Fibroblast of lung (primary cell): Measurements from ENCODE around the gene FAM83E. TPM values are rescaled to one million over a fixed set of nuclear protein-coding genes. Genes with fewer than 3 reads are reported as not detected.

ENCODE experiments used
- DNase-seq, 2 donors: peaks; one replicate each; pipeline versions ENCODE4 v3.0.0 to v3.0.0-alpha.2; 2010; ENCODE audit warnings: low read depth in 2 of 2
- H2AFZ ChIP-seq: 2 replicates; pipeline ENCODE4 v1.5.1; 2012; ENCODE audit warnings: low read length, control low read depth, inconsistent platforms
- H3K27ac ChIP-seq: 2 replicates; pipeline ENCODE4 v1.5.1; 2011; ENCODE audit warnings: low read length, control low read depth; ENCODE audit not compliant: insufficient read depth
- H3K27me3 ChIP-seq: 2 replicates; pipeline ENCODE4 v1.5.1; 2011; ENCODE audit warnings: mild to moderate bottlenecking, low read length; ENCODE audit not compliant: control insufficient read depth, insufficient read depth
- H3K36me3 ChIP-seq: 2 replicates; pipeline ENCODE4 v1.5.1; 2011; ENCODE audit warnings: low read length; ENCODE audit not compliant: control insufficient read depth, insufficient read depth
- H3K4me1 ChIP-seq: 2 replicates; pipeline ENCODE4 v1.5.1; 2011; ENCODE audit warnings: low read length; ENCODE audit not compliant: control insufficient read depth, insufficient read depth; ENCODE audit errors: extremely low read depth
- H3K4me2 ChIP-seq: 2 replicates; pipeline ENCODE4 v1.5.1; 2011; ENCODE audit warnings: low read length, control low read depth; ENCODE audit not compliant: insufficient read depth; ENCODE audit errors: extremely low read depth
- H3K4me3 ChIP-seq, 4 experiments: fragments of 200-600 bp in 1 of 4; sonication (generic) in 1 of 4; replicated peaks in 1 of 4; 2 replicates each; pipeline ENCODE4 v1.5.1; 2011 to 2016; ENCODE audit warnings: low read length in 4 of 4, low read depth in 3 of 4, mild to moderate bottlenecking in 3 of 4, control low read depth in 2 of 4, inconsistent platforms in 1 of 4, mixed read lengths in 1 of 4; ENCODE audit not compliant: insufficient read depth in 1 of 4; ENCODE audit errors: control extremely low read depth in 1 of 4
- H3K79me2 ChIP-seq: 2 replicates; pipeline ENCODE4 v1.5.1; 2012; ENCODE audit warnings: mild to moderate bottlenecking, low read length, inconsistent platforms; ENCODE audit not compliant: control insufficient read depth, insufficient read depth
- H3K9ac ChIP-seq: 2 replicates; pipeline ENCODE4 v1.5.1; 2011; ENCODE audit warnings: mild to moderate bottlenecking, low read length, control low read depth; ENCODE audit not compliant: insufficient read depth
- H3K9me3 ChIP-seq: 2 replicates; pipeline ENCODE4 v1.5.1; 2012; ENCODE audit warnings: low read depth, low read length; ENCODE audit not compliant: control insufficient read depth, insufficient read depth
- H4K20me1 ChIP-seq: 2 replicates; pipeline ENCODE4 v1.5.1; 2011; ENCODE audit warnings: low read length; ENCODE audit not compliant: control insufficient read depth, insufficient read depth; ENCODE audit errors: extremely low read depth
- EZH2 ChIP-seq: IDR thresholded peaks from 2 replicates; pipeline ENCODE4 v1.5.1; 2012; ENCODE audit warnings: low read length, control low read depth, mild to moderate bottlenecking; ENCODE audit errors: missing control alignments
- polyA plus RNA-seq, 2 donors: library from polyadenylated mRNA; depleted of rRNA in 1 of 2; stranded (reverse) in 1 of 2; unstranded in 1 of 2; fragments of >200 nt; gene quantifications; 2 replicates each; pipeline ENCODE4 v1.2.1, GENCODE V29; 2011 to 2012; ENCODE audit warnings: missing spikeins in 1 of 2
- total RNA-seq: library from RNA; depleted of rRNA; stranded (reverse); fragments of >200 nt; gene quantifications from 2 replicates; pipeline ENCODE4 v1.2.1, GENCODE V29; 2014
- TF ChIP-seq, protein P1 (sequence below), 2 donors: IDR thresholded peaks in 1 of 2; conservative IDR thresholded peaks in 1 of 2; 1 replicate in 1 of 2; 2 replicates in 1 of 2; pipeline ENCODE4 v1.5.1; 2011 to 2012; ENCODE audit warnings: low read length in 2 of 2, control low read depth in 1 of 2, inconsistent platforms in 1 of 2, low read depth in 1 of 2, mild to moderate bottlenecking in 1 of 2

FAM83E gene
- total and polyA plus RNA-seq, 2 donors (not counting 1 experiment from before 2014, with no cell fraction given) = 0.50 TPM; not detected in 1

DNA sequence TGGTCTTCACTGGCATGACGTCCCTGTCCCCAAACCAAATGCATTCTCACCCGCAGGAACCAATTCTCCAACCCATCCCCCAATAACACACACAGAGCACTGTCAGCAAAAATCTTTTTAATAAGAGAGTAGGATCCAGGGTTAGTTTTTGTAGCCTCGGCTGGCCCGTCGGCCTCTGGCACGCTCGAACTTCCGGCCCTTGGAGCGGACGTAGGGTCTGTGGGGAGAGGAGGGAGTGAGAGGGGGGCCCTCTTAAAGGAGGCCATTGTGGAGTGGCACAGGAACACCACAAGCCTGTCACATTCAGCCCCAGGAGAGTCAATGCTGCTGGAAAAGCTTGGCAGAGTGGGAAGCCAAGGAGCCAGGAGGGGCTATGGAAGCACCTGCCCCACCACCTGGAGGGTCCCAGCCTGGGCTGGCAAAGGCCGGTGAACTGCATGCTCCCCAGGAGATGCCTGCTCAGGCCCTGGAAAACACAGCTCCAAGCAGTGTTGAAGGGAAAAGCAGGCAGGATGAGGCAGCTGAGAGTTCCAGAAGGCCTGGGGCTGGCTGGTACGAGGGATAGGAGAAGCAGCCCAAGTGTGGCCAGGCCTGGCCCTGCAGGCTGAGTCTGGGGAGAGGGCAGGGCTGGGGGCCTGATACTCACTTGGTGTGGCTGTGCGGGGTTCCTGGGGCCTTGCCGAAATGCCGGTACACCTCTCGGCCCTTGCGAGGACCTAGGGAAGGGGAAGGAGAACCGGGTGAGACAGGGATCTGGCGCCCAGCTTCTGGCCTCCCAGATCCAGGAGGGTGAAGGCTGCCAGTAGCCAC, 560 bp upstream of the FAM83E start:
- DNase-seq = no peak
- no peak for TF ChIP-seq EZH2
- TF ChIP-seq, protein P1, sequence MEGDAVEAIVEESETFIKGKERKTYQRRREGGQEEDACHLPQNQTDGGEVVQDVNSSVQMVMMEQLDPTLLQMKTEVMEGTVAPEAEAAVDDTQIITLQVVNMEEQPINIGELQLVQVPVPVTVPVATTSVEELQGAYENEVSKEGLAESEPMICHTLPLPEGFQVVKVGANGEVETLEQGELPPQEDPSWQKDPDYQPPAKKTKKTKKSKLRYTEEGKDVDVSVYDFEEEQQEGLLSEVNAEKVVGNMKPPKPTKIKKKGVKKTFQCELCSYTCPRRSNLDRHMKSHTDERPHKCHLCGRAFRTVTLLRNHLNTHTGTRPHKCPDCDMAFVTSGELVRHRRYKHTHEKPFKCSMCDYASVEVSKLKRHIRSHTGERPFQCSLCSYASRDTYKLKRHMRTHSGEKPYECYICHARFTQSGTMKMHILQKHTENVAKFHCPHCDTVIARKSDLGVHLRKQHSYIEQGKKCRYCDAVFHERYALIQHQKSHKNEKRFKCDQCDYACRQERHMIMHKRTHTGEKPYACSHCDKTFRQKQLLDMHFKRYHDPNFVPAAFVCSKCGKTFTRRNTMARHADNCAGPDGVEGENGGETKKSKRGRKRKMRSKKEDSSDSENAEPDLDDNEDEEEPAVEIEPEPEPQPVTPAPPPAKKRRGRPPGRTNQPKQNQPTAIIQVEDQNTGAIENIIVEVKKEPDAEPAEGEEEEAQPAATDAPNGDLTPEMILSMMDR (conservative IDR thresholded peaks at IDR 0.05 in 1 of 2, IDR thresholded peaks at IDR 0.05 in 1 of 2; ENCODE audit: low read depth in 1 of 2, low read length in 2 of 2) = no peak
- Histone ChIP-seq H3K36me3 (peaks cover 28% of the 10 kb centered on the region), H3K79me2 (peaks cover 37% of the 10 kb centered on the region), H3K9ac (no peak overlapping the region), H2AFZ (no peak overlapping the region), H4K20me1 (peaks cover 2% of the 10 kb centered on the region), H3K27ac (no peak overlapping the region), H3K27me3 (no peaks in the 10 kb centered on the region), H3K4me2 (no peak overlapping the region), H3K4me3 (no peak overlapping the region), H3K9me3 (no peaks in the 10 kb centered on the region), H3K4me1 (peaks cover 12% of the 10 kb centered on the region)

DNA sequence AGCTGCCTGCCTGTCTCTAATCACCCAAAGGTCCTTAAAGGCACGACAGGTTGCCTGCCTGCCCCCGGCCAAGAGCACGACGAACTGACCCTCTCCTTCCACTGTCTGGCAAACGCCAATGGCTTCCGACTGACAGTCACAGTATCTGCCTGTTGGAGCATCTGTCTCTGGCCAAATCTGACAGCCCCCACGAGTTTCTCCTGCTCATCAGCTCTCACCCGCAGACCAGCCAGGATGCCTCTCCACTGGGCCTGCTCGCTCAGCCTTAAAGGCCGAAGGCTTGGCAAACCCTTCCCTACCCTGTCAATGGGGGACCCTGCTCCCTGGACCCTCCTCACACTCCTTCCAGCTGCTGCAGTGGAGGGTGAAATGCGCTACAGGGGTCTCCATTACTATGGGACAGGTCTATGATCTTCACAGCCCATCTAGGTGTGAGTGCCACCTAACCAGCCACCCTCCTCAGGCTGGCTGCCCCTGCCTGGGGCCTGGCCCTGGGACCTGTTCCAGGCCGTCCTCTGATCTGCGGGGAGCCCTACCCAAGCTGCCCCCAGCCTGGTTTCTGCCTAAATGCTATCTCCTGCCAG, 932 bp downstream of the FAM83E start:
- H2AFZ ChIP-seq = no peak overlapping the region
- no peak overlapping the region for H3K9ac ChIP-seq
- peaks cover 12% of the 10 kb centered on the region for H3K4me1 ChIP-seq
- TF ChIP-seq, protein P1 (conservative IDR thresholded peaks at IDR 0.05 in 1 of 2, IDR thresholded peaks at IDR 0.05 in 1 of 2; ENCODE audit: low read depth in 1 of 2, low read length in 2 of 2) = no peak
- TF ChIP-seq EZH2 = no peak
- H3K79me2 ChIP-seq = peaks cover 35% of the 10 kb centered on the region
- no peak overlapping the region for H3K4me3 ChIP-seq
- DNase-seq = no peak
- peaks cover 28% of the 10 kb centered on the region for H3K36me3 ChIP-seq
- H3K27me3 ChIP-seq = no peaks in the 10 kb centered on the region
- no peak overlapping the region for H3K27ac ChIP-seq
- H4K20me1 ChIP-seq = peaks cover 2% of the 10 kb centered on the region
- no peak overlapping the region for H3K4me2 ChIP-seq
- H3K9me3 ChIP-seq = no peaks in the 10 kb centered on the region

DNA sequence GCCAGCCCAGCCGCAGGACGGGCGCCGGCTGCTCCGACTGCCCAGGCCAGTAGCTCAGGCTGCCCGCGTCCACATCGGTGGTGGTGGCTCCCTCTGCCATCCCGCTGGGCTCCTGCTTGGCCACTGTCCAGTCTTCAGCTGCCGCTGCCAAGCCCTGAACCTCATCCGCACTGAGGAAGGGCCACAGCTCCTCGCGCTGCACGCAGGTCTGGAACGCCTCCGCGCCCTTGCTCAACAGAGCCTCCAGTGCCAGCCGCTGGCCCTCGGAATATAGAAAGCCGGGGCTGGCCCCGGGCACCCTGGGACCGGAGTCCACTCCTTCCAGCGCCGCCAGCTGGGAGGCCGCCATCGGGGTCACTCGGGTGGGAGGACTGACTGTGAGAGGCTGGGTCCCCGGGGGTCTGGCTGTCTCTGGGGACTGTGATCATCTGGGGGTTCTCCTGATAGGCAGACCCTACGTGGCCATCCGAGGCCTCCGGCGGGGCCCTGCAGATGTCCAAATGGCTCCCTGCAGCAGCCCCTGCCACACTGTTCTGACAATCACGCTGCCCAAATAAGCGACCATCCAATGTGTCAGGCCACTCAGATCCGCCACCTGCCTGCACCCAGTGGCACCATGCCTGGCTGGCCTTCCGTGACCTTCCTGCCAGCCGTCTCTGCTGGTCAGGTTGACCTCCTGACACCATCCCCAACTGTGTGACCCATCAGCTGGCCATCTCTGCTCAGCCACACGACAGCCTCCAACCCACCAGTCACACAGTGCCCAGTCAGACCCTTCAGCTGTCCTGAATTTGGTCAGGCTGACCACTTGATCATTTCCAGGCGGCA, 1.6 kb downstream of the FAM83E start:
- H3K27ac ChIP-seq = no peak overlapping the region
- DNase-seq = no peak

More for the DNA sequence above, 1.6 kb downstream of the FAM83E start:
- H3K4me1 ChIP-seq = peaks cover 12% of the 10 kb centered on the region
- H3K9me3 ChIP-seq = no peaks in the 10 kb centered on the region
- H3K9ac ChIP-seq = no peak overlapping the region
- H3K4me3 ChIP-seq = no peak overlapping the region
- H4K20me1 ChIP-seq = peaks cover 2% of the 10 kb centered on the region
- peaks cover 28% of the 10 kb centered on the region for H3K79me2 ChIP-seq
- H3K27me3 ChIP-seq = no peaks in the 10 kb centered on the region
- no peak overlapping the region for H3K4me2 ChIP-seq
- H2AFZ ChIP-seq = no peak overlapping the region
- TF ChIP-seq EZH2 = no peak
- TF ChIP-seq, protein P1 (conservative IDR thresholded peaks at IDR 0.05 in 1 of 2, IDR thresholded peaks at IDR 0.05 in 1 of 2; ENCODE audit: low read depth in 1 of 2, low read length in 2 of 2) = no peak
- H3K36me3 ChIP-seq = peaks cover 28% of the 10 kb centered on the region
